ENCODE results near the gene TCERG1L.
"Not testable (repeated sequence)": the region's sequence is repeated elsewhere in the genome, so short reads cannot be mapped to it uniquely, and the experiment has no call there.

Gene TCERG1L

DNA sequence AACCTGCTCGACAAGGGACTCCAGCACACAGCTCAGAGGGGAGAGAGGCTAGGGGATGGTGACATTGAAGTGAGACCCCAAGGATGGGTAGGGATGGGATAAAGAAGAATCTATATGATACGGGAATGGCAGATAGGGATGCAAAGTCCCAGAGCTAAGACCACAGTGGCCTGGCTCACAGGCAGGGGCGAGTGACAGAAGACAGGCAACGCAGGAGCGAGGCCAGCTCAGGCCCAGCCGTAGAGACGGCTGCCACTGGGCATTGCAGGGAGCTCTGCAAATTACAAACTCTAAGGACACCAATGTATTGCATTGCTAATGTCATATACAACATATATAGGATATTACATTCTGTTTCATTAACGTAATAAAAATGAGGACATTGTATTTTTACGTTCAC is 131.4 kb downstream of the TCERG1L start:
- ChIA-PET POLR2A (no interaction called here), CTCF (no interaction called here)
- no peak overlapping the region for H3K4me3 ChIP-seq (ENCODE audit: low read depth, low read length)
- TF ChIP-seq, protein P1, sequence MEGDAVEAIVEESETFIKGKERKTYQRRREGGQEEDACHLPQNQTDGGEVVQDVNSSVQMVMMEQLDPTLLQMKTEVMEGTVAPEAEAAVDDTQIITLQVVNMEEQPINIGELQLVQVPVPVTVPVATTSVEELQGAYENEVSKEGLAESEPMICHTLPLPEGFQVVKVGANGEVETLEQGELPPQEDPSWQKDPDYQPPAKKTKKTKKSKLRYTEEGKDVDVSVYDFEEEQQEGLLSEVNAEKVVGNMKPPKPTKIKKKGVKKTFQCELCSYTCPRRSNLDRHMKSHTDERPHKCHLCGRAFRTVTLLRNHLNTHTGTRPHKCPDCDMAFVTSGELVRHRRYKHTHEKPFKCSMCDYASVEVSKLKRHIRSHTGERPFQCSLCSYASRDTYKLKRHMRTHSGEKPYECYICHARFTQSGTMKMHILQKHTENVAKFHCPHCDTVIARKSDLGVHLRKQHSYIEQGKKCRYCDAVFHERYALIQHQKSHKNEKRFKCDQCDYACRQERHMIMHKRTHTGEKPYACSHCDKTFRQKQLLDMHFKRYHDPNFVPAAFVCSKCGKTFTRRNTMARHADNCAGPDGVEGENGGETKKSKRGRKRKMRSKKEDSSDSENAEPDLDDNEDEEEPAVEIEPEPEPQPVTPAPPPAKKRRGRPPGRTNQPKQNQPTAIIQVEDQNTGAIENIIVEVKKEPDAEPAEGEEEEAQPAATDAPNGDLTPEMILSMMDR (IDR thresholded peaks at IDR 0.05; ENCODE audit: insufficient read depth, low read length, missing control alignments) = no peak
- DNase-seq (ENCODE audit: low read depth, low spot score) = no peak

DNA sequence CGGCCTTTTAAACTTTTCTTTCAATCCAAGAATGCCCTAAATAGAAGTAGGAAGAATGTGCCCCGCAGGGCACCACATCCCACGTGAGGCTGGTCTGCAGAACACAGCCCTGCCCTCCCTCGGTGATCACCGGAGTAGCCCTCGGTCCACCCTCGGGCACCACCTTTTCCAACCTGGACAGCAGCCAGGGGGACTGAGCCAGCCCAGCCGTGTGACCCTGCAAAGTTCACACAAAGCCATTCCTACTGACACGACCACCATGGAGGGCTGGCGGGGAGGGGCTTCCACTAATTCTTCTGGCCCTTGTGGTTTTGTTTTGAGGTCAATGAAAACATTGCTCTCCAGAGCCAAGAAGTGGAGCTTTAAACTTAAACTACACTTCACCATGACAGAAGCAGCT is 132.2 kb downstream of the TCERG1L start:
- no peak for DNase-seq (ENCODE audit: low read depth, low spot score)
- ChIA-PET POLR2A (no interaction called here), CTCF (no interaction called here)
- H3K4me3 ChIP-seq (ENCODE audit: low read depth, low read length) = no peak overlapping the region
- TF ChIP-seq, protein P1 (IDR thresholded peaks at IDR 0.05; ENCODE audit: insufficient read depth, low read length, missing control alignments) = no peak

DNA sequence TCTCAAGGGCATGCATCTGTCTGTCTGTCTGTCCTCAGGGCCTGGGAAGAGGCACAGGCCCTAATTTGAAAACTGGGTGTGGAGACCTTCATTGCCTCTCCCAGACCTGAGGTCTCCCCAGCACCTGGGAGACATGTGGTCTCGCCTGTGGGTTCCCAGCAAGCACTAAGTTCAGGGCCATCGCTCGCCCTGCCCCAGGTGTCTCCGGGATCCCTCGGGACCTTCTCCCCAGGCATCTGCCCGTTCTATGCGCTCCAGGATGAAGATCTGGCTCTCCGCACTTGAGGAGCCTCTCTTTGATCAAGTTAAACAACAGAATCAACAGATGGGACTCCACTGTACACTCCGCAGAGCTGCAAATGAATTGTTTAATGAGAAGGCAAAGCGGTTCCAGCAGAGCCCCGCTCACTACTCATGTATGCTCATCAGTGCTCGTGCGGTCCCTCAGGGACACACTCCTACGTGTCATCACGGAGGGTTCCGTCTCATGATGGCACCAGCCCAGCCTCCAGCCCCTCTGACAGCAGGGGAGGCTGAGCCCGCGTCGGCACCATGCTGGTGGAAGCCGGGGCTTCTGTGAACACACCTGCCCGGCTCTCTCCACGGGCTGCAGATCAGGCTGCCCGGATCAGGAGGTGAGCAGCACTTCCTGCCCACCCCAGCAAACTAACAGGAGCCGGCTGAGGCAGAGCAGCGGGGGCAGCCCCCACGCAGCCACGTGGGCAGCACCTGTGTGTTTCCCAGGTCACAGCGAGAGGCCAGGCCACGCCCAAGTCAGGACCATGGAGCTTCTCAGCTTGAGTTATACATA is 132.8 kb downstream of the TCERG1L start:
- ChIA-PET CTCF (no interaction called here), POLR2A (no interaction called here)
- no peak for DNase-seq (ENCODE audit: low read depth, low spot score)
- TF ChIP-seq, protein P1 (IDR thresholded peaks at IDR 0.05; ENCODE audit: insufficient read depth, low read length, missing control alignments) = no peak
- H3K4me3 ChIP-seq (ENCODE audit: low read depth, low read length) = no peak overlapping the region

DNA sequence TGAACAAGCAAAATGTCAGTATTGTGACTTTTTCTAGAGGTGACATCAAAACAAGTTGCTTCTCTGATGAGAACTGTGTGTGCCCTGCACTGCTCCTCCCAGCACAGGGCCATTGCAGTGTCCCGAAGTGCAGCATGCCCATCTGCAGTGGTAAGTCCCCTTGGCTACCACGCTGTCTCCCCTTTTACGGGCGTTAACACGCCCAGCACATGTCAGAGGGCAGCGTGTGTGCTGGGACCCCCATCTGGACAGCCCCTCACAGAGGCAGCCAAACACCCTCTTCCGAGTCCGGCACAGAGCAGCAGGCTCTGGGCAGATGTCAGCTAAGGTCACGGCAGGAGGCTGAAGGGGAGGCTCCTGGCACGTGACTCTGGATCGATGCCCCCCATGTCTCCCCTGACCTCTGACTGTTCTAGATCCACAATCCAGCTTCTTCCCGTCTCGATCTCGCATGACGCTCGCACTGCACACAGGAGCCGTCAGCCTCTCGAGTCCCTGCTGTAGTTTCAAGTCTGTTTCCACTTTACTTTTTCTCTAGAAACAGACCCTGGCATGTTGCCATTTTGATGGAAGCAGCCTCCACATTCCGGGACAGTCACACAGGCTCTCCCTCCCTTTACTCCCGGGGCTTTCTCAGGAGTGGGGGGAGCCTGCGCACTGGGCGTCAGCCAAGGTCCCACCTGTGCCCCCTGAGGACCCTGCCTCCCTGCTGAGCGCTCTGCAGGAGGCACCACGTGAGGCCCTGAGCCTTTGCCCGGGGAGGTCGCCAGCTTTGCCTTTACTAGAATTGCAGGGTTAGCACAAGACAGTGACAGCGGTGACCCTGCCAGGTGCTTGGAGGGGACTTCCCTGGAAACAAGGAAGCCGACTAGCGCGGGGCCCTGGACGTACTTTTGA is 133.8 kb downstream of the TCERG1L start:
- H3K4me3 ChIP-seq (ENCODE audit: low read depth, low read length) = no peak overlapping the region
- ChIA-PET CTCF (no interaction called here), POLR2A (no interaction called here)
- no peak for DNase-seq (ENCODE audit: low read depth, low spot score)
- TF ChIP-seq, protein P1 (IDR thresholded peaks at IDR 0.05; ENCODE audit: insufficient read depth, low read length, missing control alignments) = no peak

DNA sequence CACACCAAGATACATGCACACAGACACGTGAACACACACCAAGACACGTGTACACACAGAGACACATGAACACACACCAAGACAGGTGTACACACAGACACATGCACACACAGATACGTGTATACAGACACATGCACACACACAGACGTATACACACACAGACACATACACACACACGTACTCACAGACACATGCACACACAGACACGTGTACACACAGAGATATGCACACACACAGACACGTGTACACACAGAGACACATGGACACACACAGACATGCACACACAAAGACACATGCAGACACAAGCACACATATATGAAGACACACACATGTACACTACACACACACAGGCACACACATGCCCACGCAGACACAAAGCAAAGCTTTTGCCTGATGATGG is 134.6 kb downstream of the TCERG1L start:
- TF ChIP-seq, protein P1 (IDR thresholded peaks at IDR 0.05; ENCODE audit: insufficient read depth, low read length, missing control alignments) = no peak
- H3K4me3 ChIP-seq (ENCODE audit: low read depth, low read length) = no peak overlapping the region
- ChIA-PET CTCF (no interaction called here), POLR2A (no interaction called here)
- no peak for DNase-seq (ENCODE audit: low read depth, low spot score)

DNA sequence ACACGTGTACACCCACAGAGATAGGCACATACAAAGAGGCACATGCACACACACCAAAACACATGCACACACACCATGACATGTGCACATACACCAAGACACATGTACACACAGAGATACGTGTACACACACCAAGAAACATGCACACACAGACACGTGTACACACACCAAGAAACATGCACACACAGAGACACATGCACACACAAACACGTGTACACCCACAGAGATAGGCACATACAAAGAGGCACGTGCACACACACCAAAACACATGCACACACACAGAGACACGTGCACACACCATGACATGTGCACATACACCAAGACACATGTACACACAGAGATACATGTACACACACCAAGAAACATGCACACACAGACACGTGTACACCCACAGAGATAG is 135.2 kb downstream of the TCERG1L start:
- H3K4me3 ChIP-seq (ENCODE audit: low read depth, low read length); POLR2A ChIA-PET; DNase-seq (ENCODE audit: low read depth, low spot score); CTCF ChIA-PET: not testable (repeated sequence)

Measured in AG04449 (cell line).